Astrocyte (in vitro differentiated cells and primary cell): Measurements from ENCODE around the gene SYT7. TPM values are rescaled to one million over a fixed set of nuclear protein-coding genes. Genes with fewer than 3 reads are reported as not detected.

Source experiments
- DNase-seq: peaks from one replicate; pipeline ENCODE4 v3.0.0-alpha.2; 2010; ENCODE audit warnings: low read depth
- FAIRE-seq: peaks from 2 replicates; lab custom pipeline; 2011; peaks lifted over from hg19 to GRCh38; lab: Jason Lieb, UNC
- H2AFZ ChIP-seq: 2 replicates; pipeline ENCODE4 v1.6.0; 2012; ENCODE audit warnings: low read depth, low read length, inconsistent platforms
- H3K27ac ChIP-seq: 2 replicates; pipeline ENCODE4 v1.5.1; 2011; ENCODE audit warnings: low read depth, low read length, inconsistent platforms
- H3K27me3 ChIP-seq: 2 replicates; pipeline ENCODE4 v1.6.0; 2011; ENCODE audit warnings: low read length, inconsistent platforms; ENCODE audit not compliant: insufficient read depth
- H3K36me3 ChIP-seq: 2 replicates; pipeline ENCODE4 v1.5.1; 2011; ENCODE audit warnings: low read length, inconsistent platforms; ENCODE audit not compliant: insufficient read depth
- H3K4me1 ChIP-seq: 2 replicates; pipeline ENCODE4 v1.5.1; 2011; ENCODE audit warnings: low read length, inconsistent platforms; ENCODE audit not compliant: insufficient read depth
- H3K4me2 ChIP-seq: 2 replicates; pipeline ENCODE4 v1.6.0; 2012; ENCODE audit warnings: low read length, inconsistent platforms
- H3K4me3 ChIP-seq: 2 replicates; pipeline ENCODE4 v1.5.1; 2011; ENCODE audit warnings: low read depth, mild to moderate bottlenecking, low read length, inconsistent platforms; ENCODE audit not compliant: insufficient read depth
- H3K79me2 ChIP-seq: 2 replicates; pipeline ENCODE4 v1.6.0; 2012; ENCODE audit warnings: mild to moderate bottlenecking, low read length, inconsistent platforms; ENCODE audit not compliant: insufficient read depth
- H3K9ac ChIP-seq: 2 replicates; pipeline ENCODE4 v1.6.0; 2012; ENCODE audit warnings: mild to moderate bottlenecking, low read length, inconsistent platforms
- H3K9me3 ChIP-seq: 2 replicates; pipeline ENCODE4 v1.5.1; 2012; ENCODE audit warnings: low read depth, mild to moderate bottlenecking, low read length, inconsistent platforms; ENCODE audit not compliant: insufficient read depth
- H4K20me1 ChIP-seq: 2 replicates; pipeline ENCODE4 v1.6.0; 2012; ENCODE audit warnings: low read length, inconsistent platforms; ENCODE audit not compliant: insufficient read depth
- H3K27ac Mint-ChIP-seq: one replicate; pipeline ENCODE4 v1.8.0; 2021; ENCODE audit warnings: mild to moderate bottlenecking, mixed read lengths; ENCODE audit not compliant: unreplicated experiment
- H3K27me3 Mint-ChIP-seq: one replicate; pipeline ENCODE4 v1.8.0; 2021; ENCODE audit warnings: low read depth, mixed read lengths; ENCODE audit not compliant: unreplicated experiment
- H3K36me3 Mint-ChIP-seq: one replicate; pipeline ENCODE4 v1.8.0; 2021; ENCODE audit warnings: low read depth, mixed read lengths; ENCODE audit not compliant: unreplicated experiment
- H3K4me1 Mint-ChIP-seq: one replicate; pipeline ENCODE4 v1.8.0; 2021; ENCODE audit warnings: low read depth, mixed read lengths; ENCODE audit not compliant: unreplicated experiment
- H3K4me3 Mint-ChIP-seq: one replicate; pipeline ENCODE4 v1.8.0; 2021; ENCODE audit warnings: mild to moderate bottlenecking, moderate library complexity, mixed read lengths; ENCODE audit not compliant: unreplicated experiment
- H3K9me3 Mint-ChIP-seq: one replicate; pipeline ENCODE4 v1.8.0; 2021; ENCODE audit warnings: mild to moderate bottlenecking, mixed read lengths; ENCODE audit not compliant: unreplicated experiment
- EZH2 ChIP-seq: IDR thresholded peaks from 2 replicates; pipeline ENCODE4 v1.6.1; 2012; ENCODE audit warnings: mild to moderate bottlenecking, low read length, inconsistent platforms; ENCODE audit not compliant: insufficient read depth
- total RNA-seq: library from RNA; stranded (reverse); gene quantifications from 2 replicates; pipeline ENCODE4 v1.2.1, GENCODE V29; 2021
- TF ChIP-seq, protein P1 (sequence below): IDR thresholded peaks from 2 replicates; pipeline ENCODE4 v1.5.1; 2011; ENCODE audit warnings: low read depth, mild to moderate bottlenecking, inconsistent platforms, low read length, moderate library complexity; ENCODE audit not compliant: insufficient read depth

SYT7 gene
- total RNA-seq, 1 donor from 2014 or later, result 3.7 TPM

DNA sequence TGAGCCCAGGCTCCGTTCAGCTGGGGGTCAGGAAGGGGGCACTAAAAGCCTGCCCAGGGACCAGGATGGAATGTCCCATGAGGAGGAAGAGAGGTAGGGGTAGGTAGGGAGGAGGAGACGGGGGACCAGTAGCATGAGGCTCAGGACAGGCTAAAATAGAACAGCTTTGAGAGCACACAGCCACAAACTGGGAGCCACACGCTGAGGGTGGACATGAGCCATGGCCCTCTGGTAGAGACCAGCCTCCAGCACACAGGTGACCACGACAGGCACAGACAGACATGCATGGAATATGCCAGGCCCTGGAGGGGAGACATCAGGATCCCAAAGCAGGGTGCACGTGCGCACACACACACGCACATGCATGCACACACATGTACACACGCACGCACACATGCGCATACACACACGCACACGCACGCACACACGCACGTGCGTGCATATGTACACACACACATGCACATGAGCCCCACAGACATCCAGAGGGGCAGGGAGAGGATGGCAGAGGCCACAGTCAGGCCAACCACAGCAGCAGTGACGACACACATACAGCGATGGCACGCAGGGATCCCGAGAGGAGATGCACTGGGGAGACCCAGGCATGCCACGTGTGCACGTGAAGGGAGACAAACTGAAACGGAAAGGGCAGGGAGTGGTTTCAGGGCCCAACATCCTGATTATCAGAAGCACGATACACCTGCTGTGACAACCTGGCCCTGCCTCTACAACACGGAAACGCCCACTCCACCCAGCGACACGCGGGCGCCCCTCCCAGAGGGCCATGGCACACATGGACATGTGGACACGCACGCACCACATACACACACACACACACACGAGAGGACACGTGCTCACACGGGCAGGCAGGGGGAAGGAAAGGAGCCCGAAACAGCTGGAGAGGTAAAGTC lies 46.6 kb downstream of the SYT7 start:
- Mint-ChIP-seq H3K4me3 (no peak overlapping the region), H3K36me3 (no peaks in the 10 kb centered on the region), H3K4me1 (peaks cover 2% of the 10 kb centered on the region), H3K27me3 (peaks cover 52% of the 10 kb centered on the region), H3K27ac (no peak overlapping the region), H3K9me3 (peaks cover 3% of the 10 kb centered on the region)
- Histone ChIP-seq H3K4me1 (no peaks in the 10 kb centered on the region), H3K9ac (no peak overlapping the region), H3K4me3 (no peak overlapping the region), H3K9me3 (no peaks in the 10 kb centered on the region), H4K20me1 (no peaks in the 10 kb centered on the region), H3K27ac (no peak overlapping the region), H3K4me2 (no peak overlapping the region), H2AFZ (no peak overlapping the region), H3K36me3 (no peaks in the 10 kb centered on the region), H3K27me3 (peaks cover 17% of the 10 kb centered on the region), H3K79me2 (no peaks in the 10 kb centered on the region)
- DNase-seq (no peak), FAIRE-seq (no peak)
- TF ChIP-seq, protein P1, sequence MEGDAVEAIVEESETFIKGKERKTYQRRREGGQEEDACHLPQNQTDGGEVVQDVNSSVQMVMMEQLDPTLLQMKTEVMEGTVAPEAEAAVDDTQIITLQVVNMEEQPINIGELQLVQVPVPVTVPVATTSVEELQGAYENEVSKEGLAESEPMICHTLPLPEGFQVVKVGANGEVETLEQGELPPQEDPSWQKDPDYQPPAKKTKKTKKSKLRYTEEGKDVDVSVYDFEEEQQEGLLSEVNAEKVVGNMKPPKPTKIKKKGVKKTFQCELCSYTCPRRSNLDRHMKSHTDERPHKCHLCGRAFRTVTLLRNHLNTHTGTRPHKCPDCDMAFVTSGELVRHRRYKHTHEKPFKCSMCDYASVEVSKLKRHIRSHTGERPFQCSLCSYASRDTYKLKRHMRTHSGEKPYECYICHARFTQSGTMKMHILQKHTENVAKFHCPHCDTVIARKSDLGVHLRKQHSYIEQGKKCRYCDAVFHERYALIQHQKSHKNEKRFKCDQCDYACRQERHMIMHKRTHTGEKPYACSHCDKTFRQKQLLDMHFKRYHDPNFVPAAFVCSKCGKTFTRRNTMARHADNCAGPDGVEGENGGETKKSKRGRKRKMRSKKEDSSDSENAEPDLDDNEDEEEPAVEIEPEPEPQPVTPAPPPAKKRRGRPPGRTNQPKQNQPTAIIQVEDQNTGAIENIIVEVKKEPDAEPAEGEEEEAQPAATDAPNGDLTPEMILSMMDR, result no peak
- no peak for TF ChIP-seq EZH2

DNA sequence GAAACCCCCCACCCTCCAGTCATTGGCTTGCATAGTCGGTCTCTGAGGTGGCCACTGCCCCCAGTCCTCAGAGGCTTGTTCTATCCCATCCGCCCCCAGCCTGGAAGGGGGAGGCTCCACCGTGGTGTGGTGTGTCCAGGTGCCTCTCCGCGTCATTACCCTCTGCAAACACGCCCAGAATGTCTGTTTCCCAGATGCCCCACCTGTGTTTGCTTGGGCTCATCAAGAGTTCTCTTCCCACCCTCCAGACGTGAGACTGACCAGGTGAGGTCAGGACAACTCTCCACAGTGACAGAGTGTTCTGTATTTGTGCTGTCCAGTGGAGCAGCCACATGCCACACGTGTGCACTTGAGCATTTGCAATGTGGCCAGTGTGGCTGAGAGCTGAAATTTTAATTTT lies 47.5 kb downstream of the SYT7 start:
- no peaks in the 10 kb centered on the region for H3K4me1 ChIP-seq
- no peak overlapping the region for H3K4me2 ChIP-seq
- no peak overlapping the region for H3K4me3 ChIP-seq
- TF ChIP-seq EZH2, result no peak
- TF ChIP-seq, protein P1, result no peak
- no peaks in the 10 kb centered on the region for H3K79me2 ChIP-seq
- H4K20me1 ChIP-seq, result no peaks in the 10 kb centered on the region
- H2AFZ ChIP-seq, result no peak overlapping the region
- Mint-ChIP-seq H3K27ac (no peak overlapping the region), H3K27me3 (peaks cover 56% of the 10 kb centered on the region), H3K4me3 (no peak overlapping the region), H3K9me3 (peaks cover 3% of the 10 kb centered on the region), H3K4me1 (peaks cover 2% of the 10 kb centered on the region), H3K36me3 (no peaks in the 10 kb centered on the region)
- H3K27ac ChIP-seq, result no peak overlapping the region
- DNase-seq (no peak), FAIRE-seq (no peak)
- H3K27me3 ChIP-seq, result peaks cover 16% of the 10 kb centered on the region
- no peak overlapping the region for H3K9ac ChIP-seq
- no peaks in the 10 kb centered on the region for H3K9me3 ChIP-seq
- H3K36me3 ChIP-seq, result no peaks in the 10 kb centered on the region

- no peak for DNase-seq
Measured at GRCh38 chr11:61533039-61533375, 47.9 kb downstream of the SYT7 start.

More at GRCh38 chr11:61533039-61533375, 47.9 kb downstream of the SYT7 start:
- H3K79me2 ChIP-seq, result no peaks in the 10 kb centered on the region
- Mint-ChIP-seq H3K4me1 (no peaks in the 10 kb centered on the region), H3K27ac (no peak overlapping the region), H3K36me3 (no peaks in the 10 kb centered on the region), H3K9me3 (peaks cover 3% of the 10 kb centered on the region), H3K27me3 (peaks cover 56% of the 10 kb centered on the region), H3K4me3 (no peak overlapping the region)
- no peaks in the 10 kb centered on the region for H3K9me3 ChIP-seq
- no peak overlapping the region for H3K27ac ChIP-seq
- H4K20me1 ChIP-seq, result no peaks in the 10 kb centered on the region
- peaks cover 16% of the 10 kb centered on the region for H3K27me3 ChIP-seq
- no peak overlapping the region for H3K4me2 ChIP-seq
- no peaks in the 10 kb centered on the region for H3K36me3 ChIP-seq
- TF ChIP-seq, protein P1, result no peak
- TF ChIP-seq EZH2, result no peak
- H3K9ac ChIP-seq, result no peak overlapping the region
- no peaks in the 10 kb centered on the region for H3K4me1 ChIP-seq
- no peak overlapping the region for H3K4me3 ChIP-seq
- FAIRE-seq, result no peak
- H2AFZ ChIP-seq, result no peak overlapping the region
